HAP-1 (cell line): ENCODE results near the gene CAV3.
"Not testable (repeated sequence)": the region's sequence is repeated elsewhere in the genome, so short reads cannot be mapped to it uniquely, and the experiment has no call there.

ENCODE experiments used
- DNase-seq, 2 experiments: peaks; one replicate each; pipeline ENCODE4 v3.0.0-alpha.2; 2016 to 2020; ENCODE audit warnings: low spot score in 2 of 2
- H3K27me3 ChIP-seq: fragments of 250-450 bp; sonication (Bioruptor Pico); 2 replicates; pipeline ENCODE4 v1.5.1; 2020; ENCODE audit warnings: low read depth, mild to moderate bottlenecking, moderate library complexity
- H3K36me3 ChIP-seq: fragments of 250-450 bp; sonication (Bioruptor Pico); replicated peaks from 2 replicates; pipeline ENCODE4 v1.5.1; 2020; ENCODE audit warnings: mild to moderate bottlenecking
- H3K4me1 ChIP-seq: fragments of 250-450 bp; sonication (Bioruptor Pico); 2 replicates; pipeline ENCODE4 v1.5.1; 2020; ENCODE audit warnings: mild to moderate bottlenecking
- H3K4me3 ChIP-seq: fragments of 250-450 bp; sonication (Bioruptor Pico); 2 replicates; pipeline ENCODE4 v1.5.1; 2020; ENCODE audit warnings: mild to moderate bottlenecking, moderate library complexity
- H3K9me3 ChIP-seq: fragments of 250-450 bp; sonication (Bioruptor Pico); 2 replicates; pipeline ENCODE4 v1.5.1; 2020; ENCODE audit warnings: mild to moderate bottlenecking, moderate library complexity
- in situ Hi-C: fragments of 300-500 bp; cut with MboI; formaldehyde crosslinking; loops from 3 replicates; pipeline ENCODE4 v1.14.3; 2020; ENCODE audit warnings: low sequenced_read_pairs, inconsistent platforms, mixed read lengths

The CAV3 gene

GRCh38 chr3:8733332-8734094 lies at the start of gene CAV3:
Gene CAV3 (plus strand): TSS chr3:8733802. CDS start chr3:8733877, 75 bp downstream.
- in situ Hi-C loops: no loop called here
- DNase-seq: no peak
- H3K27me3 ChIP-seq: no peaks in the 10 kb centered on the region

DNA sequence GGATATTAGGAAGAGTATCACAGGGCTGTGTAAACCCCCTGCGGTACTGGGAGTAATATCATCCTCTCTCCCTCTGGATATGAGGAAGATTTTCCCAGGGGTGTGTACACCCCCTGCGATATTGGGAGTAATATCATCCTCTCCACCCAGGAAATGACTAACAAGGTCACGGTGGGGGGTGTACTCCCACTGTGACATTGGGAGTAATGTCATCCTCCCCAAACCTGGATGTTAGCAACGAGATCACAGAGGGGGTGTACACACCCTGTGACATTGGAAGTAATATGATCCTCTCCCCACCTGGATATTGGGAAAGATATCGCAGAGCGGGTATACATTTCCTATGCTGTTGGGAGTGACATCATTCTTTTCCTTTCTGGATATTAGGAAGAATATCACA lies 48.6 kb upstream of the CAV3 start:
- H3K27me3 ChIP-seq, in situ Hi-C loops: not testable (repeated sequence)

More at GRCh38 chr3:8733332-8734094, at the start of gene CAV3:
- Histone ChIP-seq H3K4me3 (no peak within 1 kb of the TSS), H3K36me3 (no peaks in the 10 kb centered on the region), H3K9me3 (no peaks in the 10 kb centered on the region), H3K4me1 (no peaks in the 10 kb centered on the region)

DNA sequence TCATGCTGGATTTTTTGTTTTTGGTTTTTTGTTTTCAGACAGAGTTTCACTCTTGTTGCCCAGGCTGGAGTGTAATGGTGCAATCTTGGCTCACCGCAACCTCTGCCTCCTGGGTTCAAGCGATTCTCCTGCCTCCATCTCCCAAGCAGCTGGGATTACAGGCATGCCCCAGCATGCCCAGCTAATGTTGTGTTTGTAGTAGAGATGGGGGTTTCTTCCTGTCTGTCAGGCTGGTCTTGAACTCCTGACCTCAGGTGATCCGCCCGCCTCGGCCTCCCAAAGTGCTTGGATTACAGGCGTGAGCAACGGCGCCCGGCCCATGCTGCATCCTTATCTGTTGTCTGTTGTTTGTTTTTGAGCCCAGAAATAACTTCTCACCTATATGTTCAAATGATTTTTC lies 42.3 kb upstream of the CAV3 start:
- H3K9me3 ChIP-seq, DNase-seq, H3K36me3 ChIP-seq, H3K27me3 ChIP-seq, in situ Hi-C loops, H3K4me3 ChIP-seq, H3K4me1 ChIP-seq: not testable (repeated sequence)

More for the DNA sequence above, 48.6 kb upstream of the CAV3 start:
- not testable (repeated sequence) for H3K4me1 ChIP-seq, H3K36me3 ChIP-seq, H3K9me3 ChIP-seq, H3K4me3 ChIP-seq, DNase-seq

- no peak overlapping the region for H3K4me3 ChIP-seq
- in situ Hi-C loops: no loop called here
- H3K27me3 ChIP-seq: no peaks in the 10 kb centered on the region
- DNase-seq: peak in 1 of 2 experiments; percentile 39
- no peaks in the 10 kb centered on the region for H3K4me1 ChIP-seq
- no peaks in the 10 kb centered on the region for H3K9me3 ChIP-seq
- H3K36me3 ChIP-seq: no peaks in the 10 kb centered on the region
These were observed 31.0 kb upstream of the CAV3 start for GRCh38 chr3:8702560-8702959.

- Histone ChIP-seq H3K4me3 (no peak overlapping the region), H3K27me3 (no peaks in the 10 kb centered on the region), H3K9me3 (no peaks in the 10 kb centered on the region), H3K36me3 (no peaks in the 10 kb centered on the region), H3K4me1 (no peaks in the 10 kb centered on the region)
- in situ Hi-C loops: no loop called here
- no peak for DNase-seq
These were observed 28.0 kb upstream of the CAV3 start for GRCh38 chr3:8705575-8705974.

GRCh38 chr3:8709287-8709686 lies 24.3 kb upstream of the CAV3 start:
- Histone ChIP-seq H3K36me3 (no peaks in the 10 kb centered on the region), H3K27me3 (no peaks in the 10 kb centered on the region)
- in situ Hi-C loops: no loop called here

GRCh38 chr3:8709801-8710507 lies 23.6 kb upstream of the CAV3 start:
- Histone ChIP-seq H3K27me3 (no peaks in the 10 kb centered on the region), H3K9me3 (no peaks in the 10 kb centered on the region), H3K4me1 (no peaks in the 10 kb centered on the region), H3K4me3 (no peak overlapping the region), H3K36me3 (no peaks in the 10 kb centered on the region)
- no peak for DNase-seq
- in situ Hi-C loops: no loop called here

More at GRCh38 chr3:8709287-8709686, 24.3 kb upstream of the CAV3 start:
- no peaks in the 10 kb centered on the region for H3K9me3 ChIP-seq
- no peaks in the 10 kb centered on the region for H3K4me1 ChIP-seq
- no peak for DNase-seq
- no peak overlapping the region for H3K4me3 ChIP-seq

- no peaks in the 10 kb centered on the region for H3K27me3 ChIP-seq
- no peaks in the 10 kb centered on the region for H3K9me3 ChIP-seq
- in situ Hi-C loops: no loop called here
- DNase-seq: no peak
- H3K4me1 ChIP-seq: no peaks in the 10 kb centered on the region
- no peak overlapping the region for H3K4me3 ChIP-seq
- H3K36me3 ChIP-seq: no peaks in the 10 kb centered on the region
These were observed 21.3 kb upstream of the CAV3 start for GRCh38 chr3:8712045-8712907.

DNA sequence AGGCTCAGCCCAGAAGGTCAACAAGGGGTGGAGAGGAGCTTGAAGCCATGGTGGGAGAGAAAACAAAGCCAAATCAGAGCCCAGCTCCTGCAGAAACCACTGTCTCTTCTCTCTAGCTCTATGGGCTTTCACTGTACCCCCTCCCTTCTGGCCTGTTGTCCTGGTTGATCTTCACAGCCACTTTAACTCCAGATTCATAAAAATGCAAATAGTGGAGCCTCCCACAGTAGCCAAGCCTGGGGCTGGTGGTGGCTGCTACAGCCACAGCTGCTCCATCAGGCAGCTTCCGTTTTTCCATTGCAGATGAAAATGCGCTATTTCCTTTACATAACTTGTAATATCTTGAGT lies 20.7 kb upstream of the CAV3 start:
- Histone ChIP-seq H3K27me3 (no peaks in the 10 kb centered on the region), H3K9me3 (no peaks in the 10 kb centered on the region), H3K4me1 (no peaks in the 10 kb centered on the region), H3K36me3 (no peaks in the 10 kb centered on the region), H3K4me3 (no peak overlapping the region)
- in situ Hi-C loops: no loop called here
- DNase-seq: no peak

DNA sequence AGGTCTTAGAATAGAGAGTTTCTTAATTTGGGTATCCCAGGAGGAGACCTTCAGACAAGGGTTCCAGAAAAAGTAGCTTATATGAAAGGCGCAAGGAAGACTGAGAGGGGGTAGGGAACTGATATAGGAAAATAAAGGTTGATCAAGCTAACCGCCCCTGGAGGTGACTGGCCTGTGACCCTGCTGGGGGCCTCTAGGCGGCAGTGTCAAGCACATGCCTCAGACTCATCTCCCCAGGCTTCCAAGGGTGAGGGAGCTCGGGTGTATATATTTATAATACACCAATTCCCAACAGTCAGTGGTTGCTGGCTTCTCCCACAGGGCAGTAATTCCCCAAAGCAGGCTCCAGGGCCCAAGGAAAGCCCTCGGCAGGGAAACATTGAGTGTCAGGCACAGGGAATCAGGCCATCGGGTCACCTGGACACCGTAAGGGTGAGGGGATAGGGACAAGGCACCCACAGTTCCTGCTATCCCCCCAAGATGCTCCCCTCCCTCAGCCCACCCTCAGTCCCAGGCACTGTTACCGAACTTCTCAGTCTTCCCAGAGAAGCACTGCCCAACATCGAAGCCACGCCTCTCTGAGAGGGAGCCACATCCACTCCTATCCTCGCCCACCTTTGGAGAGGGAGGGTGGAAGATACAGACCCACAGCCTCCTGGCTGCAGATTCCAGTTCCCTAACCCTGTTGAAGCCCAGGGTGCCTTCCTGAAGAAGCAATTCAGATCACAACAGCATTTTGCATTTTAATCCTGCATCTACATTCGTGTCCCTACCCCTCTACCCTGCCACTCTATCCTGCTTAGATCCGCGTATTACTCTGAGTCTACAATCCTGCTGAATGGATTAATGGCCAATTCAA lies 19.5 kb upstream of the CAV3 start:
- Histone ChIP-seq H3K27me3 (no peaks in the 10 kb centered on the region), H3K4me1 (no peaks in the 10 kb centered on the region), H3K36me3 (no peaks in the 10 kb centered on the region), H3K9me3 (no peaks in the 10 kb centered on the region), H3K4me3 (no peak overlapping the region)
- in situ Hi-C loops: no loop called here
- no peak for DNase-seq

GRCh38 chr3:8715757-8716156 lies 17.8 kb upstream of the CAV3 start:
- H3K36me3 ChIP-seq, DNase-seq, H3K9me3 ChIP-seq, H3K4me3 ChIP-seq, H3K4me1 ChIP-seq, in situ Hi-C loops, H3K27me3 ChIP-seq: not testable (repeated sequence)

DNA sequence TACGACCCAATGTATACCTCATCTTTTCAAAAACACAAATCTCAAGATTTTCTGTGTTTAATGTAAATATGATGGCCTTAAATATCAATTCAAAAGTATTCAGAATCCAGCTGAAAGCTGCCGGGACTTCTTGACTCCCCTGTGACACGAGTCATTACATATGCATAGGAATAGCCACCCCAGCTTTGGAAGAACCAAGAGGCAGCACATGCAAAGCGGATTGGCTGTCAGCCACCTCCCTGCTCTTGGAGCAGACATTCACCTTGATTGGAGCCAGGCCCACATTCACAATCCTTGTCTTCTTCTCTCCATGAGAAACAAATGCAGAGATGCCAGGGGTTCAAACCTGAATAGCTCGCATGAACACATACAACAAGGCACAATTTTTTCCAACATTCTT lies 10.8 kb upstream of the CAV3 start:
- in situ Hi-C loops: no loop called here
- no peak for DNase-seq
- no peaks in the 10 kb centered on the region for H3K36me3 ChIP-seq

GRCh38 chr3:8723612-8724011 lies 10.0 kb upstream of the CAV3 start:
- Histone ChIP-seq H3K4me3 (no peak overlapping the region), H3K36me3 (no peaks in the 10 kb centered on the region), H3K4me1 (no peaks in the 10 kb centered on the region), H3K27me3 (0 out of 2 replicates have a peak, but pooled peaks cover 2% of the 10 kb centered on the region), H3K9me3 (no peaks in the 10 kb centered on the region)
- no peak for DNase-seq
- in situ Hi-C loops: no loop called here

More for the DNA sequence above, 10.8 kb upstream of the CAV3 start:
- H3K9me3 ChIP-seq: no peaks in the 10 kb centered on the region
- H3K27me3 ChIP-seq: 0 out of 2 replicates have a peak, but pooled peaks cover 2% of the 10 kb centered on the region
- H3K4me1 ChIP-seq: no peaks in the 10 kb centered on the region
- no peak overlapping the region for H3K4me3 ChIP-seq
